Measurements from ENCODE around the gene MPV17. TPM values are rescaled to one million over a fixed set of nuclear protein-coding genes. Genes with fewer than 3 reads are reported as not detected.

MPV17 gene
- total and polyA plus RNA-seq, 9 of the 15 experiments (the other 6 are each of a cell fraction or from before 2014, with no cell fraction given), result 54.7 to 140 (median 70.2) TPM

DNA sequence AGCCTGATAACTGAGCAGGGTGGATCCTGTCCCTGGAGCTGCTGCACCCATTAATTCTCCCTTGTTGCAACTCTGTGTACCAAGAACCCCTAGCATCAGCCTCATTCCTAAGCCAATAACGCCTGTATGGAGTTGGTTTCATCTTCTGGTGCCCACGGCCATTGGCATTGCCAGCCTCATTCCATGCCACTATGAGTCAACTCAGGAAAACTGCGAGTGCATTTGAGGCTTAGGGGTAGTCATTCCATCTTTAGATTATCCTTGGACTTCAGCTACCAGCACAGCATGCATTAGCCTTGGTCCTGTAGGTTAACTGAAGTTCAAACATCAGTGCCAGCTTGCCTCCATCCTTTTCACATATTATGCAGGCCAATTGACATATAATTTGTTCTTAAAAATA is 42.1 kb downstream of the MPV17 start (continued):
- TF ChIP-seq SNRNP70 (optimal IDR thresholded peaks at IDR 0.05; ENCODE audit: low read depth, low read length) (no peak), HMGN3 (IDR thresholded peaks at IDR 0.05; ENCODE audit: borderline replicate concordance, extremely low read depth, insufficient read length, low read depth, low read length) (no peak), SMARCA5 (IDR thresholded peaks at IDR 0.05) (no peak), TAF15 (IDR thresholded peaks at IDR 0.05; ENCODE audit: low read depth, low read length) (no peak), ZNF76 (CRISPR knock-in tag; IDR thresholded peaks at IDR 0.05; ENCODE audit: borderline replicate concordance) (no peak), ZNF239 (CRISPR knock-in tag; IDR thresholded peaks at IDR 0.05) (no peak), ZNF184 (CRISPR knock-in tag; IDR thresholded peaks at IDR 0.05) (no peak), RBM22 (IDR thresholded peaks at IDR 0.05; ENCODE audit: low read depth, low read length, poor library complexity, severe bottlenecking) (no peak), PHF8 (IDR thresholded peaks at IDR 0.05; ENCODE audit: borderline replicate concordance, low read length) (no peak), ZEB2 (IDR thresholded peaks at IDR 0.05) (no peak)
- TF ChIP-seq, protein P1, sequence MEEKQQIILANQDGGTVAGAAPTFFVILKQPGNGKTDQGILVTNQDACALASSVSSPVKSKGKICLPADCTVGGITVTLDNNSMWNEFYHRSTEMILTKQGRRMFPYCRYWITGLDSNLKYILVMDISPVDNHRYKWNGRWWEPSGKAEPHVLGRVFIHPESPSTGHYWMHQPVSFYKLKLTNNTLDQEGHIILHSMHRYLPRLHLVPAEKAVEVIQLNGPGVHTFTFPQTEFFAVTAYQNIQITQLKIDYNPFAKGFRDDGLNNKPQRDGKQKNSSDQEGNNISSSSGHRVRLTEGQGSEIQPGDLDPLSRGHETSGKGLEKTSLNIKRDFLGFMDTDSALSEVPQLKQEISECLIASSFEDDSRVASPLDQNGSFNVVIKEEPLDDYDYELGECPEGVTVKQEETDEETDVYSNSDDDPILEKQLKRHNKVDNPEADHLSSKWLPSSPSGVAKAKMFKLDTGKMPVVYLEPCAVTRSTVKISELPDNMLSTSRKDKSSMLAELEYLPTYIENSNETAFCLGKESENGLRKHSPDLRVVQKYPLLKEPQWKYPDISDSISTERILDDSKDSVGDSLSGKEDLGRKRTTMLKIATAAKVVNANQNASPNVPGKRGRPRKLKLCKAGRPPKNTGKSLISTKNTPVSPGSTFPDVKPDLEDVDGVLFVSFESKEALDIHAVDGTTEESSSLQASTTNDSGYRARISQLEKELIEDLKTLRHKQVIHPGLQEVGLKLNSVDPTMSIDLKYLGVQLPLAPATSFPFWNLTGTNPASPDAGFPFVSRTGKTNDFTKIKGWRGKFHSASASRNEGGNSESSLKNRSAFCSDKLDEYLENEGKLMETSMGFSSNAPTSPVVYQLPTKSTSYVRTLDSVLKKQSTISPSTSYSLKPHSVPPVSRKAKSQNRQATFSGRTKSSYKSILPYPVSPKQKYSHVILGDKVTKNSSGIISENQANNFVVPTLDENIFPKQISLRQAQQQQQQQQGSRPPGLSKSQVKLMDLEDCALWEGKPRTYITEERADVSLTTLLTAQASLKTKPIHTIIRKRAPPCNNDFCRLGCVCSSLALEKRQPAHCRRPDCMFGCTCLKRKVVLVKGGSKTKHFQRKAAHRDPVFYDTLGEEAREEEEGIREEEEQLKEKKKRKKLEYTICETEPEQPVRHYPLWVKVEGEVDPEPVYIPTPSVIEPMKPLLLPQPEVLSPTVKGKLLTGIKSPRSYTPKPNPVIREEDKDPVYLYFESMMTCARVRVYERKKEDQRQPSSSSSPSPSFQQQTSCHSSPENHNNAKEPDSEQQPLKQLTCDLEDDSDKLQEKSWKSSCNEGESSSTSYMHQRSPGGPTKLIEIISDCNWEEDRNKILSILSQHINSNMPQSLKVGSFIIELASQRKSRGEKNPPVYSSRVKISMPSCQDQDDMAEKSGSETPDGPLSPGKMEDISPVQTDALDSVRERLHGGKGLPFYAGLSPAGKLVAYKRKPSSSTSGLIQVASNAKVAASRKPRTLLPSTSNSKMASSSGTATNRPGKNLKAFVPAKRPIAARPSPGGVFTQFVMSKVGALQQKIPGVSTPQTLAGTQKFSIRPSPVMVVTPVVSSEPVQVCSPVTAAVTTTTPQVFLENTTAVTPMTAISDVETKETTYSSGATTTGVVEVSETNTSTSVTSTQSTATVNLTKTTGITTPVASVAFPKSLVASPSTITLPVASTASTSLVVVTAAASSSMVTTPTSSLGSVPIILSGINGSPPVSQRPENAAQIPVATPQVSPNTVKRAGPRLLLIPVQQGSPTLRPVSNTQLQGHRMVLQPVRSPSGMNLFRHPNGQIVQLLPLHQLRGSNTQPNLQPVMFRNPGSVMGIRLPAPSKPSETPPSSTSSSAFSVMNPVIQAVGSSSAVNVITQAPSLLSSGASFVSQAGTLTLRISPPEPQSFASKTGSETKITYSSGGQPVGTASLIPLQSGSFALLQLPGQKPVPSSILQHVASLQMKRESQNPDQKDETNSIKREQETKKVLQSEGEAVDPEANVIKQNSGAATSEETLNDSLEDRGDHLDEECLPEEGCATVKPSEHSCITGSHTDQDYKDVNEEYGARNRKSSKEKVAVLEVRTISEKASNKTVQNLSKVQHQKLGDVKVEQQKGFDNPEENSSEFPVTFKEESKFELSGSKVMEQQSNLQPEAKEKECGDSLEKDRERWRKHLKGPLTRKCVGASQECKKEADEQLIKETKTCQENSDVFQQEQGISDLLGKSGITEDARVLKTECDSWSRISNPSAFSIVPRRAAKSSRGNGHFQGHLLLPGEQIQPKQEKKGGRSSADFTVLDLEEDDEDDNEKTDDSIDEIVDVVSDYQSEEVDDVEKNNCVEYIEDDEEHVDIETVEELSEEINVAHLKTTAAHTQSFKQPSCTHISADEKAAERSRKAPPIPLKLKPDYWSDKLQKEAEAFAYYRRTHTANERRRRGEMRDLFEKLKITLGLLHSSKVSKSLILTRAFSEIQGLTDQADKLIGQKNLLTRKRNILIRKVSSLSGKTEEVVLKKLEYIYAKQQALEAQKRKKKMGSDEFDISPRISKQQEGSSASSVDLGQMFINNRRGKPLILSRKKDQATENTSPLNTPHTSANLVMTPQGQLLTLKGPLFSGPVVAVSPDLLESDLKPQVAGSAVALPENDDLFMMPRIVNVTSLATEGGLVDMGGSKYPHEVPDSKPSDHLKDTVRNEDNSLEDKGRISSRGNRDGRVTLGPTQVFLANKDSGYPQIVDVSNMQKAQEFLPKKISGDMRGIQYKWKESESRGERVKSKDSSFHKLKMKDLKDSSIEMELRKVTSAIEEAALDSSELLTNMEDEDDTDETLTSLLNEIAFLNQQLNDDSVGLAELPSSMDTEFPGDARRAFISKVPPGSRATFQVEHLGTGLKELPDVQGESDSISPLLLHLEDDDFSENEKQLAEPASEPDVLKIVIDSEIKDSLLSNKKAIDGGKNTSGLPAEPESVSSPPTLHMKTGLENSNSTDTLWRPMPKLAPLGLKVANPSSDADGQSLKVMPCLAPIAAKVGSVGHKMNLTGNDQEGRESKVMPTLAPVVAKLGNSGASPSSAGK (IDR thresholded peaks at IDR 0.05), result no peak
- TF ChIP-seq, protein P2, sequence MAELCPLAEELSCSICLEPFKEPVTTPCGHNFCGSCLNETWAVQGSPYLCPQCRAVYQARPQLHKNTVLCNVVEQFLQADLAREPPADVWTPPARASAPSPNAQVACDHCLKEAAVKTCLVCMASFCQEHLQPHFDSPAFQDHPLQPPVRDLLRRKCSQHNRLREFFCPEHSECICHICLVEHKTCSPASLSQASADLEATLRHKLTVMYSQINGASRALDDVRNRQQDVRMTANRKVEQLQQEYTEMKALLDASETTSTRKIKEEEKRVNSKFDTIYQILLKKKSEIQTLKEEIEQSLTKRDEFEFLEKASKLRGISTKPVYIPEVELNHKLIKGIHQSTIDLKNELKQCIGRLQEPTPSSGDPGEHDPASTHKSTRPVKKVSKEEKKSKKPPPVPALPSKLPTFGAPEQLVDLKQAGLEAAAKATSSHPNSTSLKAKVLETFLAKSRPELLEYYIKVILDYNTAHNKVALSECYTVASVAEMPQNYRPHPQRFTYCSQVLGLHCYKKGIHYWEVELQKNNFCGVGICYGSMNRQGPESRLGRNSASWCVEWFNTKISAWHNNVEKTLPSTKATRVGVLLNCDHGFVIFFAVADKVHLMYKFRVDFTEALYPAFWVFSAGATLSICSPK (IDR thresholded peaks at IDR 0.05; ENCODE audit: borderline replicate concordance), result no peak

All from K562 (cell line).